GM18502 (cell line): ENCODE results near the gene IFITM1.

Experiments used
- ATAC-seq: cut with Tn5 transposase; IDR thresholded peaks from one replicate; pipeline ENCODE4 v1.9.1; 2021; ENCODE audit warnings: mild to moderate bottlenecking; ENCODE audit not compliant: unreplicated experiment, poor library complexity

The IFITM1 gene

DNA sequence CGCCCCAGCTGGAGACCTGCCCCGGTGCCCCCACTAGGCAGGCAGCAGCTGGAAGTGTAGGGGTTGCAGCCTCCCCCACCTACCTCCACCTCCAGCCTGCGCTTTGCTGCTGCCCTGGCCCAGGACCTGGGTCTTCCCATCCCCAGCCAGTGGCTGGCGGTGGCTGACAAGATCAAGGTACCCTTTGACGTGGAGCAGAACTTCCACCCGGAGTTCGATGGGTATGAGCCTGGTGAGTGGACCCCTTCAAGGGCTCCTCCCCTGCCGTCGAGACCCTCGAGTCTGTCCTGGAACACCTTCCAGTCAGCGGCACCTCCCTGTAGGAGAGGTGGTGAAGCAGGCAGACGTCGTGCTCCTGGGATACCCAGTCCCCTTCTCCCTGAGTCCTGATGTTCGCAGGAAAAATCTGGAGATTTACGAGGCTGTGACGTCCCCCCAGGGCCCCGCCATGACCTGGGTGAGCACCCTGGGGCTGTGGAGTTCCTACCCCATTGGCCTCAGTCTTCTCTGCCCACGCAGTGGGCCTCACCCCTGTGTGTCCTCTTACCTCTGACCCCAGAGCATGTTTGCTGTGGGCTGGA is 20.5 kb upstream of the IFITM1 start:
- ATAC-seq, result no peak

DNA sequence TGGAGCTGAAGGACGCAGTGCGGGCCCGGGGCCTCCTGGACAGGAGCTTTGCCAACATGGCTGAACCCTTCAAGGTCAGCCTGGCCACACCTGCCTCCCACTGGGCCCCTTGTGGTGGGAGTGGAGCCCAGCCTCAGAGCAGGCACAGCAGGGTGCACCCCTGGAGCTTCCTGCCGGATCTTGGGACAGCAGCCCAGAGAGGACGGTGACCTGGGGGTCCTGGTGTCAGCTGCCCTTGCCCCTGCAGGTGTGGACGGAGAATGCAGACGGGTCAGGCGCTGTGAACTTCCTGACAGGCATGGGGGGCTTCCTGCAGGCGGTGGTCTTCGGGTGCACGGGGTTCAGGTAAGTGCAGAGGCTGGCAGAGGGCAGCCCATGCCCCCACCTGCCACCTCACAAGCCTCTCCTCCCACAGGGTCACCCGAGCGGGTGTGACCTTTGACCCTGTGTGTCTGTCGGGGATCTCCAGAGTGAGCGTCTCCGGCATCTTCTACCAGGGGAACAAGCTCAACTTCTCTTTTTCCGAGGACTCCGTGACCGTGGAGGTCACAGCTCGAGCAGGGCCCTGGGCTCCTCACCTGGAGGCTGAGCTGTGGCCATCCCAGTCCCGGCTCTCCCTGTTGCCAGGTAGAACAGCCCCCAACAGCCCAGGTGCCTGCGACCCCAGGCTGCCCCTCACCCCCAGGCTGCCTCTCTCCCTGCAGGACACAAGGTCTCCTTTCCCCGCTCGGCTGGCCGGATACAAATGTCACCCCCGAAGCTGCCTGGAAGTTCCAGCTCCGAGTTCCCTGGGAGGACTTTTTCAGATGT is 19.8 kb upstream of the IFITM1 start:
- ATAC-seq, result no peak

DNA sequence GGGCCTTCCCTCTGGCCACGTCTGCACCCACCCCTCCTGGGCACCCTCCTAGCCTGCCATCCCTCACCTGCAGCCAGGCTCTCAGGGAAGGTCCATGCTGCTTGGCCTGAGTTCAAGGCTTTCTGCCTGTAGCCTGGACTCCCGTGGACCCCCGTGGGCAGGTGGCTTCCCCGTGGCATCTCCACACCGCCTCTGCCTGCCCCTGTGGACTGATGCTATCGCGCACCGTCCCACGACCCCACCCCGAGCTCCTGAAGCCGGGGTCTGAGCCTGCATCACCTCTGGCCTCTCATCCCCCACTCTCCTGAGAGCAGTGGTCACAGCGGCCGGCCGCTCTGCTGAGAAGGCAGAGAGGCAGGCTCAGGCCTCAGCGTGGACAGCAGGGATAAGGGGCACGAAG is 19.1 kb upstream of the IFITM1 start:
- no peak for ATAC-seq

DNA sequence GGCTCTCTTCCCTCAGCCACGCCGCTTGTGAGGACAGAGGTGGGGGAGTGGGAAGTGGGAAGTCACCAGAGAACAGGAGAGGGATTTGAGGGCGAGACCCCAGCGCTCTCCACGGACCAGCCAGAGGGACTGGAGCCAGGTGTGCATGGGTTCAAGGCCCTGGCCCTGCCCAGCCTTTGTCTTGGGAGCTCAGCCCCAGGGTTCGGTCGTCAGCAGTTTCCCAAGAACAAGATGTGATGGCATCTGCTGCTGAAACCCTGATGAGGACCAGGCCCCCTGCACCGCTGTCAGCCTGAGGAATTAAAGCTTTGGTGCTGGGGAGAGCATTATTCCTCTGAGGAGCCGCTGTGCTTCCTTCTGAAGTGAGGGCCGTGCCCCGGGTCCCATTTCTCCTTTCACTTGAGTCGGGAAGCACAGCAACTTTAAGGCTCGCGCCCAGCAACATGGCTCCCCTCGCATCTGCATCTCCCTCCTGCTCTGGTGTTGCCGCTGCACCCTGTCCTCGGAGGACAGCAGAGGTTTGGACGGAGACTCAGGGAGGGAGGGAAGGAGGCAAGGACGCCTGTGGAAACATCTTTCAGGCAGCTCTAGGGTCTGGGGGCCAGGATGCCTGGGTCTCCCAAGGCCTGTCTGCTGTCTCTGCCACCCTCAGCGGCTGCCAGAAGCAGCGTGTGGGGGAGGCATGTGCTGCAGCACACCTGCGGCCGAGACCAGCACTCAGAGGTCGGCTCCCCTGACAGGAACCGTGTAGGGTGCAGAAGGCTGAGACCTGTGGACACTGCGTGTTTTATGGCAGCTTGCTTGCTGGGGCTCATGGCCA is 18.3 kb upstream of the IFITM1 start:
- ATAC-seq, result no peak

DNA sequence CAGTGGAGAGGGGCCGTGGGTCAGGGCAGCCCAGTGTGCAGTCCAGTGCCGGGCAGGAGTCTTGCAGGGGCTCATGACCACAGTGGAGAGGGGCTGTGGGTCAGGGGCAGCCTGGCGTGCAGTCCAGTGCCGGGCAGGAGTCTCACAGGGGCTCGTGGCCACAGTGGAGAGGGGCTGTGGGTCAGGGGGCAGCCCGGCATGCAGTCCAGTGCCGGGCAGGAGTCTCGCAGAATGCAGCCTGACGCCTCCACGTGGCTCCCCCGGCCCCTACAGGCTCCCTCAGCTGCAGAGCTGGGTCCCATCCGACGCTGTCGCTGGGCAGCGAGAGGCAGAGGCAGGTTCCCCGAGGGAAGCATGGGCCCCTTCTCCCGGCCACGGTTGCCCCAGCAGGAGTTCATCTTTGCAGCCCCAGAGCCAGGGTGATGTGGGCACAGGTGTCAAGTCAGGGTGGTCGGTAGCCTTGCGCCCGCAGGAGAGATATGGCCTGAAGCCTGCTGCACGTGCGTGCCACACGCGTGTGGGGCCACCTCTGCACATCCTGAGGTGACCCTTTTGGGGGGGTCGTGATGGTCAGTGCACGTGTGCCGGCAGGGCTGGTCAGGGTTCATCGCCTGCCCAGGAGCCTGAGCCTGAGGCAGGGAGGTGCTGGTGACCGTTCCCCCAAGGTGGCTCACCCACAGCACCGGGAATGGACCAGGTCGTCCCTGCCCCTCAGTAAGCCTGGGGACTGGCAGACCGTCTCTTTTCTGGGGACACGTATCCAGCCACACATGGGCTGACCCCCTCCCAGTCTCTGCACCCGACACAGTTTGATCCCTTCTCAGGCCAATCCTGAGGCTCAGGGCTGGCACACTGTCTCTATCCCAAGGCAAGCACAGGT is 17.4 kb upstream of the IFITM1 start:
- no peak for ATAC-seq

DNA sequence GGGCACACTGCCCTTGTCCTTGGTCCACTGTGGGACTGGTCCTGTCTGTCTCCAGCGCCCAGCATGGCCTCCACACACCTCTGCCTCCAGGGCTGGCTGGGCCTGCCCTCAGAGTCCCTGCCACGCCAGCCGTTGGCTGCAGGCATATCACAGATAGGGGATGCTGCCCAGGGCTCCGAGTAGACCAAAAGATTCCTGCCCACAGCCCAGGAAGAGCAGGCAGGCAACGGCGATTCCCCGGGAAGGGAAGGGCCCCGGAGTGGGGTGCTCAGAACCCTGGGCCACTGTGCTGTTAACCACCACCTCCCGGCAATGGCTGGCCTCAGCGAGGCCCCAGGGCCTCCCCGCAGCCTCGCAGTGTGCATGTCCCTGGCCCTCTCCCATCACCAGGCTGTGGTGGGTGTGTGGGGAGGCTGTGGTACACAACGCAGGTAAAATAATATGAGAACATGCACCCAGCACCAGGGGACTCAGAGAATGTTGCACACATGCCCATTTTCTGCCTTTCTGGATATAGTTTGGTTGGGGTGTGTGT is 16.7 kb upstream of the IFITM1 start:
- no peak for ATAC-seq

DNA sequence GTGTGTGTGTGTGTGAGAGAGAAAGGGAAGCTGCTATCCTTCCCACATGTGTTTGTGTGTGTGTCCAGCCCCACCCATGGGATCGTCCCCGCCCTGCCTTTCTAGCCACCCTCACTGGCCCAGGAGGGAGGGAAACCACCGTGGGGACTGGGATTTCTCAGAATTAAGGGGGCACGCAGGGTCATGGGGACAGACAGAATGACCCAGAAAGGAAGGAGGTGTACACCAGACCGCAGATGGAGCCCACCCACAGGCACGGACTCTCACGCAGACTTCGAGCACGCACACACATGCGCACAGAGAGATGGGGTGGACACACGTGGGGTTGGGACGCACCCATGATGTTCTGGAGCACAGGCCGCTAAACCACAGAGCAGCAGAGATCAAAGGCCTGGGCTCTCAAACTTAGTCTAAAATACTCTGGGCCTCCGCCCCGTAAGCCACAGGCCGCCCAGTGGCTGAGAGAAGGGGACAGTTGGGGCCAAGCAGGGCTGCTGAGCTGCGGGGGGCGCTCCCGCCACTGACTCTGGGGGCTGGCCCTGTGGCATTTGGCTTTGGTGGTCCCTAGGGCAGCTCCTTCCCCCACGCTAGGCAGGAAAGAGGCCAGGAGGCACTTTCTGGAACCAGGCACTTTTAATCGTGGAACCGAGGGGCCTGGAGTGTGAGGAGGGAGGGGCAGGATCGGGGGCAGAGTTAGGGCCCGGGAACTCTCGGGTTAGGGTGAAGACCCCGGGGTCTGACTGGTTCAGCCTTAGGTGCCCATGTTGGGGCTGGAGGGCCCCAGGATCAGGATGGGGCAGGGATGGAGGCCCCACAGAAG is 16.0 kb upstream of the IFITM1 start:
- ATAC-seq, result no peak

DNA sequence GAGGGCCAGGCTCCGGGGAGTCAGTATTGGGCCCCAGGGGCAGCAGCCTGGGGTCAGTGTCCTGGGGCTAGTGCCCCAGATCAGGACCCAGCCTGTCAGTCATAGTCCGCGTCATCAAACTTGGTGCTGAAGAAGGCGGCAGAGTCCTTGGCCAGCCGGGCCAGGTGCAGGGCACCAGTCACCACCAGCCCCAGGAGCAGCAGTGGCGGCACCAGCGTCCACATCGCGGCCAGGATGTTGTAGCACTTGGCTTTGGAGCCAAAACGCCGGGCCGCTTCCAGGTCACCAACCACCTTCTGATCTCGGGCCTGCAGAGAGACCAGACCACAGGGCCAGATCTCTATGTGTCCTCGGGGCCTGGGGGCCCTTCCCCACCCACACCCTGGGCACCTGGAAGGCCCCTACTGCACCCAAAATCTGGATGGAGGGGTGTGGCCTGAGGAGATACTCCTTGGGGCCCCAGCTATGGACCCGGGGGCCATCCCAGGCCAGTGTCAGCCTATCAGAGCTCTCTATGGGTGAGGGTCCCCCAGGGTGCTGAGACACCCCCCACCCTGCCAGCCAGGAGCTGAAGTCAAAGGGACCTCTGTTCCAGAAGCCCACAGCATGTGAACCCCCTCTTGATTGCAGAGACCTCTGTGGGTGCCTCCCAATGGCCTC is 15.3 kb upstream of the IFITM1 start:
- ATAC-seq, result no peak

DNA sequence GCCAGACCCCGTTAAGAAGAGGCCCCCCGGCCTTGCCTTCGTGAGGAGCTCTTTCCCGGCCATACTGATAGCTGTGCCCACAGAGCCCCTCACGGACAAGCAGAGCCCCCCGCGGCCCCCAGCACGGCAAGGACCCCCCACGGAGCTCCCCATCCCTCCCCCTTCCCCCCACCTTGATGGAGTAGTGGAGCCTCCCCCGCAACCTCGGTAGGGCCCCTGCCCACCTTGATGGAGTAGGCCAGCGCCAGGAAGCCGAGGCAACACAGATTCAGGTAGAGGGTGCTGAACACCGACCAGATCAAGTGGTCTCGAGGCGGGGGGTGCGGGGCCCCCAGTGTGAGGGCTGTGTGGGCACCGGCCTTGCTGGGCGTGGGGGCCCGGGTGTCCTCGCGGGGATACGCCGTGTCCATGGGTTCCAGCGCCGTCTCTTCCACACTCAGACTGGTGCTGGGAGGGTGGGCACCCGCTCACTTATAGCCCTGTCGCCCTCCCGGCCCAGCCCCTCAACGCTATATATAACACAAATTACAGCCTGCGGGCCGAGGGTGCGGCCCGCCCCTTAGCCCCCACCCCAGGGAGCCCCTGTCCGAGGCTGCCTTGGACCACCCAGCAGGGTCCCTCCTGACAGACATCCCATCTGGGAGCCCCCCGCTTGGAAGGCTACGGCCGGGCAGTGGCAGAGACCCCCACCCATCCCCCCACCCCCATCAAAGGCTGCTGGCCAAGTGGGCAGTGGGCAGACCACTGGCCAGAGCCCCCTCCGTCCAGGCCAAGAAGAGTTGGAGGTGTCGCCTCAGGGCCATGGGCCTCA is 14.6 kb upstream of the IFITM1 start, which contains the start of gene IFITM5:
IFITM5 (minus strand) TSS at position 446 of the 811 bp plus-strand sequence; CDS start at position 410, 36 bp downstream.
- ATAC-seq, result no peak

DNA sequence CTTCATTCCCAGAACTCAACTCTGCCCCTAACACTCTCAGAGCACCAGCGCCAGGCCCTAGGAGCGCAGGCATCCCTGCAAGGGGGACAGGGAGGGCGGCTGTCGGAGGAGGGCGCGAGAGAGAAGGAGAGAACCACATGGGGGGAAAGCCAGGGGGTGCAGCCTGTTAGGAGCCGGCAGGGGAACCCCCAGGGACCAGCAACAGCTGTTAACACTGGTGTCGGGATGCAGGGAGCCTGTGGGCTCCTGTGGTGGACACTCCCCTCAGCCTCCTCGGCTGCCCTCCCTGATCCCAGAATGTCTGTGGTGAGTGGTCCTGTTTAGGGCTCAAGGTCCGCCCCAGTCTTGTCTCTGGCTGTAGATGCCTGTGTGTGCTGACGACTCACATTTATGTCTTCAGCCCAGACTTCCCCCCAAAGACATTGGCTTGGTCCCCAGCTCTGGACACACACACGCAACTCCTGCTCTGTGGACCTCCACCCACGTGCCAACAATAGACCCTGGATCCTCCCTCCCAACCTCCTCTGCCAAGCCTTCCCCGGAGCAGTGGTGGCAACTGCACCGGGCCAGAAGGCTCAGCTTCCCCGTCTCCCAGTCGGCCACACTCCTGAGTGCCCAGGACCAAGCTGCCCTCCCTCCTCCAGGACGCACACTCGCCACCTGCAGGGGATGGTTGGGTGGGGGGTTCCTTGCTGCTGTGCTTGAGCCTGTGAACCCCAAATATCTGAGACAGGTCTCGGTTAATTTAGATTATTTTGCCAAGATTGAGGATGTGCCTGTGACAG is 13.7 kb upstream of the IFITM1 start:
- ATAC-seq, result no peak

DNA sequence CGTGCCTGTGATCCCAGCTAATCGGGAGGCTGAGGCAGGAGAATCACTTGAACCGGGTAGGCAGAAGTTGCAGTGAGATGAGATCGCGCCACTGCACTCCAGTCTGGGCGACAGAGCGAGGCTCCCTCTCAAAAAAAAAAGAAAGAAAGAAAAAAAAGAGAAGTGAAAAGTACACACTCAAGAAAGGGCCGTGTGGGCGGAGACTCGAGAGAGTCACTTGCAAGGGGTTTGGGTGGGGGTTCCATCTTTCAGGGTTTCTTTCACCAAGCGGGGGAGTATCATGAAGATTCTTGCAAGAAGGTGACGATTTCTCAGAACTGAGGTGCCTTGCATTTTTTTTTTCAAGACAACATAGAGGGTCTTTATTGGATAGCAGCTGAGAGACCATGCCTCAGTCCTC is 10.5 kb upstream of the IFITM1 start:
- ATAC-seq, result no peak

DNA sequence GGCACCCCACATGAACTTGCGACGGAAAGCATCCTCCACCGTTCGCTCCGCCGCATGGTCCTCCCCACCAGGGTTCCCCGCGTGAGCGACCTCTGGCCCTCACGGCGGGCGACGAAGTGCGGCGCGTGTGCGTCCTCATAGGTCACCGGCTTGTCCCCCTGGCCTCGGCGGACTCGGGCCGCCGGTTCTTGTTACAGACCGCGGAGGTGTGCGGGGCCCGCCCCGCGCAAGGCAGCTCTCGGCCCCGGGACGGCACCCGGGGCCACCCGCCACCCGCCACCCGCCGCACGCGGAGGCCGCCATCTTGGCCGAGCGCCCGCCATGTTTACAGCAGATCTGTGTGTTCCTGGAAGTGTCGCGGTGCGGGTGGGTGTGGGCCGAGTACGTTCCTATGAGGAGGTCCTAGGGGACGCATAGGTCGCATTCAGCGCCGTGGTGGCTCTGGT is 9.8 kb upstream of the IFITM1 start:
- no peak for ATAC-seq

DNA sequence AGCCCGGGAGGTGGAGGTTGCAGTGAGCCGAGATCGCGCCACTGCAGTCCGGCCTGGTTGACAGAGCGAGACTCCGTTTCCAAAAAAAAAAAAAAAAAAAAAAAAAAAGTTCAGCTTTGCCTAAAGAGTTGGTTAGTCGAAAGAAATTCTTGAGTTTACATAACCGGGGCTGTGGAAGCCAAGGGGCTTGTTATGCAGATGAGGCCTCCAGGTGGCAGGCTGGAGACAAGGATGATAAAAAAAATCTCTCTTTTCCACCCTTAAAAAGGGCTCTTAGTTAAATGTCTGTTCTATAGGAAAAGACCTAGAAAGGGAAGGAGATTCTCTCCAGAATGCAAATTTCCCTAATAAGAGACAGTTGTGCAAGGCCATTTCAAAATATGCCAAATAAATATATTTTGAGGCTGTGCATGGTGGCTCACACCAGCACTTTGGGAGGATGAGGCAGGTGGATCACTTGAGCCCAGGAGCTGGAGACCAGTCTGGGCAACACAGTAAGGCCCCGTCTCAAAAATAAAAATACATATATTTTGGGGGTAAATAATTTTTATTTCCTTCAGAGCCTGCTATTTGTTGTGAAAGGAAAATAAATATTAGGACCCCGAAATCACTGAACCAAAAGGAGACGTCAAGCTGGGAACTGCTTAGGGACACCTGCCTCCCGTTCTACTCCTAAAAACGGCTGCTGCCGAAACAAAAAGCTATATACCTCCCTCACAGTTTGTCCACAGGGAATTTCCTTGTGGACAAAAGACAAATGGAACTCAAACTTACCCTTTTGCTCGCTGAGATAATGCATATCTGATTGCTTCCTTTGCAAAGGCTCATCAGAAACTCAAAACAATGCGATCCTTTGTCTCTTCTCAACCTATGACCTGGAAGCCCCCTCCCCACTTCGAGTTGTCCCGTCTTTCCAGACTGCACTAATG is 8.7 kb upstream of the IFITM1 start:
- no peak for ATAC-seq

DNA sequence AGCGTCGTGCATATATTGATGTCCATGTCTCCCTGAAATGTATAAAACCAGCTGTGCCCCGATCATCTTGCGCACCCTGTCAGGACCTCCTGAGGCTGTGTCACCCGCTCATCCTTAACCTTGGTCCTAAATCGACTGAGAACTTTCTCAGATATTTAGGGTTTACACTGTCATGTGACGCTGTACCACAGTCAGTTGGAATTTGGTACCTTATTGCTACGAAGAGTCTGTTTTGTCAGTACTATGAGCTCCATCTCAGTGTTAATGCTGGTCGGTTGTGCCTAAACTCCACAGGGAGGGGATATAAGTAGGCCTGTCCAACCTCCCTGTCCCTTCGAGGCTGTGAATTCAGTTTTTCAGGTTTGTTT is 8.0 kb upstream of the IFITM1 start:
- ATAC-seq, result no peak

DNA sequence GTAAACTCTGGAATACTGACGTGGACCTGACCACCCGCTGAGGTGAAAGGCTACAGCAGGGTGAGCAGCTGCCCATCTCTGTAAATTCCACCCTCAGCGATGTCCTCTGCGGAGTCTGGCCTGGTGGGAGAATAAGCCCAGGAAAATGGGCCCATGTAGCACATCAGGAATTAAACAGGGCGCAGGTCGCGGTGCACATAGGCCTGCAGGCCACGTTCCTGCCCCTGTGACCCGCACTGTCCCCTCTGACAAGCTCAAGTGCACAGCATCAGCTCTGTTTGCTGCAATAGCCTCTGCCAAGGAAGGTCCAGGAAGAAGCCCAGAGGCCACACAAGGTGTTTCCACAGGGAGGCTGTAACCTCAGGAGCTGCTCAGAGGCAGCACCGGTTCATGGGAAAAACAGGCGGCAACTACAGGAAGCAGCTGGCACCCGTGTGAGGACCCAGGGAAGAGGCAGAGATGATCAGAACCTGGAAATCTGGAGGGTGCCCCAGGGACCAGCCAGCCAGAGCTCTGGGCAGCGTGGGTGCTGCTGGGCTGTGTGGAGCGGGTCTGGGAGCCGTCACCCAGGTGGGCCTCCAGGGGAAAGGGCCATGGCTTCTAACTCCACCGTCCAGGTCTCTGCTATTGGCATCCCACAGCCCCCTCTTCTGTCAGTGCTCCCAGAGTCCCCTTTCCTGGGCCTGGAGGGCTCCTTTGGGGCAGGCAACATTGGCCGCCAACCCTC is 7.0 kb upstream of the IFITM1 start:
- ATAC-seq, result no peak
